GM19043 (cell line): Measurements from ENCODE around the gene HBD.

ENCODE experiments used
- ATAC-seq: cut with Tn5 transposase; IDR thresholded peaks from one replicate; pipeline ENCODE4 v1.9.1; 2021; ENCODE audit warnings: low read depth; ENCODE audit not compliant: unreplicated experiment

Gene HBD

DNA sequence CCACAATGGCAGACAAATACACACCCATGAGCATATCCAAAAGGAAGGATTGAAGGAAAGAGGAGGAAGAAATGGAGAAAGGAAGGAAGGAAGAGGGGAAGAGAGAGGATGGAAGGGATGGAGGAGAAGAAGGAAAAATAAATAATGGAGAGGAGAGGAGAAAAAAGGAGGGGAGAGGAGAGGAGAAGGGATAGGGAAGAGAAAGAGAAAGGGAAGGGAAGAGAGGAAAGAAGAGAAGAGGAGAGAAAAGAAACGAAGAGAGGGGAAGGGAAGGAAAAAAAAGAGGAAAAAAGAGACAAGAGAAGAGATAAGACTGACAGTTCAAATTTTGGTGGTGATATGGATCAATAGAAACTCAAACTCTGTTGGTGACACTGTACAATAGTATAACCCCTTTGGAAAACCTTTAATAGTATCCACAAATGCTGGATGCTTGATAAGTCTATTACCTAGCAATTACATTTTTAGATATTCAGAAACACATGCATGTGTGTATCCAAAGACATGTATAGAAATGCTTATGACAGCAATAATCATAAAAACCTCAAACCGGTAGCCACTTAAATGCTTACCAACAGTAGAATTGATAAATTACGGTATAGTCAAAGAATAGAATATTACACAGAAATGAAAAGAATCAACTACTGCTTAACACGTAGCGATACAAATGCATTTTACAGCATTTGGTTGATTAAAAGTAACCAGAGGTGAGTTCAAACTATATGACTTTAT is 1.2 kb upstream of the HBD start:
- no peak for ATAC-seq

DNA sequence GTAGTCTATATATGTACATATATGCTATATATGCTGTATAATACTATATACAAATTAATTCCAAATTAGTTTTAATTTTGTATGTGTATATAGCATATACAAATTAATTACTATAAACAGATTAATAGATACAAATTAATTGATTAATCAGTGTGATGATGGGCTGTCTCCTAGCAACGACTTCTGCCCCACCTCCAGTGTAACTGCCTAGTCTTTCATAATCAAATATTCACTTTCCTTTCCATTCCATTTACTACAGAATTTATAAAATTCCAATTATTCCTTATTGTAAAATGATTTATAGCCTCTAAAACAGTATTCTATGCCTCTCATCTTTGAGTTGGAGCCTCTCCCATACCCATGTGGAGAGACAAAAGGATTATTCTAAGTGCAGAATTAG is 976 bp downstream of the HBD start:
- ATAC-seq = no peak

DNA sequence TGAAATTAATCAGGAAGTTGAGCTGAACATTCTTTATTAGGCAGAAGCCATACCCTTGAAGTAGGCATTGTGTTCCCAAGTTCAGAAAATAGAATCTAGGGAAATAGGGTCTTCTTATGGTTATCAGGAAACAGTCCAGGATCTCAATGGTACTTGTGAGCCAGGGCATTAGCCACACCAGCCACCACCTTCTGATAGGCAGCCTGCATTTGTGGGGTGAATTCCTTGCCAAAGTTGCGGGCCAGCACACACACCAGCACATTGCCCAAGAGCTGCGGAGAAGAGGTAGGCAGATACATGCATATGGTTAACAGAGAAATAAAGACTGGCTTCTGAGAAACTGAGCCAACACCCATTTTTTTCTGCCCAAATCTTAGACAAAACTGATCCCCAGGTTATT is 1.5 kb downstream of the HBD start:
- no peak for ATAC-seq

DNA sequence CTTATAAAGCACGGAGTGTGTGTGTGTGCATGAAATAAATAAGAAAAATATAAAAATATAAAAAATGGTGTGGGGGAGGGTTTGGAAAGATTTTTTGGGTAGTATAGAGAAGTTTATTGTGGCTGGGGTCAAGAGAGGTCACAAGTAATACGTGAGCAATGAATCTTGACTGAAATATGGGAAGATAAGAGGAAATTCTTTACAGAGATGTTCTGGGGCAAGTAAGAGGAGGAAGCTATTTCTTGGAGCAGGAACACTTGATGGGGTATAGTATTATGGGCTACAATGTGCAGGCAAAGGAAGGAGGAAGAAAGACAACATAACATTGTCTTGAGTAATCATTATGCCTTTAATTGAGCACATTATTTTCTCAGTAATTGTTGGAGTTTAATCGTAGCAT is 2.1 kb downstream of the HBD start:
- no peak for ATAC-seq

DNA sequence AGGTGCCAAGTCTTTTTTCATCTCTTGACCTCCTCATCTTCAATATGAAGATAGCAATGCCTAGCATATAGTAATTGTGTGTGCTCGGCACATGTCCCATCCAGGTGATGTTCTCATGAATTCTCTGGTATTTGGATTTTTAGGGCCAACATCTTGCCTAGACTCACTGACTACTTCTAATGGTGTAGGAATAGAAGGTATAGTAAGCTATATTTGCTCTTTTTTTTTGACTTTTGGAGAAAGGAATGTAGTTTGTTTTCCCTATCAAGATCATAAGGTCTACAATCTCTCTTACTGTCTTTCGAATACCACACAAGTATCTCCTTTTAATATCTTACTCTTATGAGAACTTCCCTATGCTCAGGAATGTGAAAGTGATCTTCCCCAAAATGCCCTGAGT is 3.2 kb downstream of the HBD start:
- no peak for ATAC-seq

DNA sequence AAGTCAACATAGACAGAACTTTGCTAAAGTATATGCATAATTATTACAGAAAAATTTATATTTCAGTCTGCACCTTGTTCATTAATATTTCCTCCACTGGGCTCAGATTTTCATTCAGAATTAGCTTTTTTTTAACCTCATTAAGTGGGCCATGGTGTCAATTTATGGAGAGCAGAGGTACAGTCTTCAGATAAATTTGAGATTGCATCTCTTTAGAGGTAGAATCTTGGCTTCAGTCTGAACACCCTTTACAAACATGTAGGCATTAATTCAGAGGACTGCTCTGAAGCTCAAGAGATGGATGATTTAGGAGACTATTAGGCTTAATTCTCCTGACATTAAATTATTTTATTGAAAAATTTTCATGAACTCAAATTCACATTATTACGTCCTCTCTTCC is 4.0 kb downstream of the HBD start:
- ATAC-seq = no peak

DNA sequence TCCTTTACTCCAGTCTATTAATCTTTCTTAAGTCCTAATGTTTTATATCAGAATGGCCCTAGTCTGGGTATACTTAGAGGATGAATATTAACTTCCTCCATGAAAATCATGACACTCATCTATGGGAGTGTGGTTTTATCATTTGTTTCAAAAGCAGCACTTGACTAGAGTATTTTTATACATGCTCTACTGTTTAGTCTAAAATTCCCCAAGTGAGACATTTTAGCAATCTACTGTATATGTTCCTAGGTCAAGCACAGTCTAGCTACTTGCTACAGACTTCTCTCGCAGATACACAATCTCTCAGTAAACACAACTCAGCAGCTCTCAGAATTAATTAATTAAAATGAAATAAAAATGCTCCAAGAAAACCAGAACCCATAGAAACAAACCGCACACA is 4.5 kb downstream of the HBD start:
- no peak for ATAC-seq

DNA sequence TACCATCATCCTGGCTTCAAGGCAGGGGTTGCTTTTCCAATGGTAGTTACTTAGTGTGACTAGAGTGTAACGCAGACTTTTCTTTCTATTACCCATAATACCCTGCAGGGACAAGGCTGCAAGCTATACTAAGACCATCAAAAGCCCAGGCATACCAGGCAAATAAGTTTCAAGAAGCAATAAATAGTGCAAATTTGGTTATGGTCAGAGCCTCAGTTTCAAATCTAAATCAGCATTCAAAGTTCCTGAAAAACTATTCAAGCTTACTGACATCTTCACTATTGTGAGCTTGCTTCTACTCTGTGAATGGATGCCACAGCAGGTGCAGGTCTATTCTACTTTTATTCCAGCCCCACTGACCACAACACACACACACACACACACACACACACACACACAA is 4.9 kb downstream of the HBD start:
- no peak for ATAC-seq

DNA sequence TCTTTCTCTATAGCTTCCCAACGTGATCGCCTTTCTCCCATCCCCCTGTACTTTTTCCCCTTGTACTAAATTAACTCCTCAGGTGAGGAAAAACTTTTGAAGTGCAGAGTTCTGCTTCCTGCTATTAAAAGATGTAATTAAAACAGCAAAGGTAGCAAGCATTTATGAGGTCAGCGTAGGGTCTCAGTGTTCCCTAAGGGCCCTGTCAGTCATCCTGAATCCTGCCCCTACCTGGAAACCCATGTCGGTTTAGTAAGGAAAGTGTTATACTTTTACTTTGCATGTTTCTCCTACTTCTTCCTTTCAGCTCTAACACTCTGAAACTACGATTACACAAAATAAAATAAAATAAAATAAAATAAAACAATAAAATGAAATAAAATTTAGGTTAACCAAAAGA is 6.2 kb downstream of the HBD start:
- no peak for ATAC-seq

DNA sequence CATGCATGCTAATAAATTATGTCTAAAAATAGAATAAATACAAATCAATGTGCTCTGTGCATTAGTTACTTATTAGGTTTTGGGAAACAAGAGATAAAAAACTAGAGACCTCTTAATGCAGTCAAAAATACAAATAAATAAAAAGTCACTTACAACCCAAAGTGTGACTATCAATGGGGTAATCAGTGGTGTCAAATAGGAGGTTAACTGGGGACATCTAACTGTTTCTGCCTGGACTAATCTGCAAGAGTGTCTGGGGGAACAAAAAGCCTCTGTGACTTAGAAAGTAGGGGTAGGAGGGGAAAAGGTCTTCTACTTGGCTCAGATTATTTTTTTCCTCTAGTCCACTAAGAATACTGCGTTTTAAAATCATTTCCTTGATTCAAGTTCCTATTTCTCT is 6.6 kb downstream of the HBD start:
- ATAC-seq = no peak

DNA sequence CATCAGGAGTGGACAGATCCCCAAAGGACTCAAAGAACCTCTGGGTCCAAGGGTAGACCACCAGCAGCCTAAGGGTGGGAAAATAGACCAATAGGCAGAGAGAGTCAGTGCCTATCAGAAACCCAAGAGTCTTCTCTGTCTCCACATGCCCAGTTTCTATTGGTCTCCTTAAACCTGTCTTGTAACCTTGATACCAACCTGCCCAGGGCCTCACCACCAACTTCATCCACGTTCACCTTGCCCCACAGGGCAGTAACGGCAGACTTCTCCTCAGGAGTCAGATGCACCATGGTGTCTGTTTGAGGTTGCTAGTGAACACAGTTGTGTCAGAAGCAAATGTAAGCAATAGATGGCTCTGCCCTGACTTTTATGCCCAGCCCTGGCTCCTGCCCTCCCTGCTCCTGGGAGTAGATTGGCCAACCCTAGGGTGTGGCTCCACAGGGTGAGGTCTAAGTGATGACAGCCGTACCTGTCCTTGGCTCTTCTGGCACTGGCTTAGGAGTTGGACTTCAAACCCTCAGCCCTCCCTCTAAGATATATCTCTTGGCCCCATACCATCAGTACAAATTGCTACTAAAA is 7.5 kb downstream of the HBD start, which contains the start of gene HBB:
TSS of gene HBB (minus strand) at position 340 of the 579 bp plus-strand sequence. CDS start at position 290, 50 bp downstream.
- no peak for ATAC-seq

DNA sequence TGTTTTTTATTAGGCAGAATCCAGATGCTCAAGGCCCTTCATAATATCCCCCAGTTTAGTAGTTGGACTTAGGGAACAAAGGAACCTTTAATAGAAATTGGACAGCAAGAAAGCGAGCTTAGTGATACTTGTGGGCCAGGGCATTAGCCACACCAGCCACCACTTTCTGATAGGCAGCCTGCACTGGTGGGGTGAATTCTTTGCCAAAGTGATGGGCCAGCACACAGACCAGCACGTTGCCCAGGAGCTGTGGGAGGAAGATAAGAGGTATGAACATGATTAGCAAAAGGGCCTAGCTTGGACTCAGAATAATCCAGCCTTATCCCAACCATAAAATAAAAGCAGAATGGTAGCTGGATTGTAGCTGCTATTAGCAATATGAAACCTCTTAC is 8.8 kb downstream of the HBD start:
- no peak for ATAC-seq

DNA sequence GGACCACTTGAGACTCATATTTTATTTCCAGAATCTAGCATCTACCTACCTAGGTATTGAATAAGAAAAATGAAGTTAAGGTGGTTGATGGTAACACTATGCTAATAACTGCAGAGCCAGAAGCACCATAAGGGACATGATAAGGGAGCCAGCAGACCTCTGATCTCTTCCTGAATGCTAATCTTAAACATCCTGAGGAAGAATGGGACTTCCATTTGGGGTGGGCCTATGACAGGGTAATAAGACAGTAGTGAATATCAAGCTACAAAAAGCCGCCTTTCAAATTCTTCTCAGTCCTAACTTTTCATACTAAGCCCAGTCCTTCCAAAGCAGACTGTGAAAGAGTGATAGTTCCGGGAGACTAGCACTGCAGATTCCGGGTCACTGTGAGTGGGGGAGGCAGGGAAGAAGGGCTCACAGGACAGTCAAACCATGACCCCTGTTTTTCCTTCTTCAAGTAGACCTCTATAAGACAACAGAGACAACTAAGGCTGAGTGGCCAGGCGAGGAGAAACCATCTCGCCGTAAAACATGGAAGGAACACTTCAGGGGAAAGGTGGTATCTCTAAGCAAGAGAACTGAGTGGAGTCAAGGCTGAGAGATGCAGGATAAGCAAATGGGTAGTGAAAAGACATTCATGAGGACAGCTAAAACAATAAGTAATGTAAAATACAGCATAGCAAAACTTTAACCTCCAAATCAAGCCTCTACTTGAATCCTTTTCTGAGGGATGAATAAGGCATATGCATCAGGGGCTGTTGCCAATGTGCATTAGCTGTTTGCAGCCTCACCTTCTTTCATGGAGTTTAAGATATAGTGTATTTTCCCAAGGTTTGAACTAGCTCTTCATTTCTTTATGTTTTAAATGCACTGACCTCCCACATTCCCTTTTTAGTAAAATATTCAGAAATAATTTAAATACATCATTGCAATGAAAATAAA is 9.5 kb downstream of the HBD start:
- ATAC-seq = no peak

DNA sequence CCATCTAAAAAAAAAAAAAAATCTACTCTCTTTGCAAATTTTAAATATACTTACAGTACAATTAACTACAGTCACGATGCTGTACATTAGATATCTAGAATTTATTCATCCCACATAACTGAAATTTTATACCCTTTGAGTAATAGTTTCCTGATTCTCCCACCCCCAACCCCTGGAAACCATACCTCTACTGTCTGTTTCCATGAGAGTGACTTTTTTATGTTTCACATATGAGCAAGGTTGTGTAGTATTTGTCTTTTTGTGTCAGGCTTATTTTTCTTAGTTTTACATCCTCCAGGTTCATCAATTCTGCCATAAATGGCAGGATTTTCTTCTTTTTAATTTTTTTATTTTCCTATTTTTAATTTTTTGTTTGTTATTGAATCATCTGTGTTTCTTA is 10.6 kb downstream of the HBD start:
- ATAC-seq = no peak

DNA sequence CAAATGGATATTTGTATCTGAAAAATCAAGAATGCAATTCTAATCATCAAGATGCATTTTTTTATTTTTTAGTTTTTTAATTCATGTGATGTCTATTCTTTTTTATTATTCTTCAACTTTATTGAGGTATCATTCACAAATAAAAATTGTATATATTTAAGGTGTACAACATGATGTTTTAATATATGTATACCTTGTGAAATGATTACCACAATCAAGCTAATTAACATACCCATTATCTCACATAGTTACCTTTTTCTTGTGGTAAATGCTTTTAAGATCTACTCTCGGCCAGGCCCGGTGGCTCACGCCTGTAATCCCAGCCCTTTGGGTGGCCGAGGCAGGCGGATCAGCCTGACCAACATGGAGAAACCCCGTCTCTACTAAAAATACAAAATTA is 11.1 kb downstream of the HBD start:
- no peak for ATAC-seq

DNA sequence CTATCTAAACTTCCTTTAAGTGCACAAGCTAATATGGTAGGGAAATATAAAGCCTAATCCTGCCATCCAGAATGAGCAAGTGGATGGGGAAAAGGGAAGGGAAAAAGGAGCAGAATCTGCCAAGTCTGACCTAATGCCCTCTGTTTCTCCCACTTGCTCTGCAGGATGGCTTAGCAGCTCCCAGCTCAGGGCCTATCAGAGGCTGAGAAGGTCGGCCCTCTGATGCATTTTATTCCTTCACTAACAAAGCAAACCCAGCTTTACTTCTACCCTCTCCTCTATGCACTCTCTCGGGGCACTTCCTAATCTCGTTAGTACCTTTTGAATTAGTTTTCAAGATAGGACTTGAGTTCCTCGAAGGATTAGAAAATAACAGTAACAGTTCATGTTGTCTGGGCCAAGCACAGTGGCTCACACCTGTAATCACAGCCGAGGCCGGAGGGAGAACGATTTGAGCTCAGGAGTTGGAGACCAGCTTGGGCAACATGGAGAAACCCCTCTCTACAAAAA is 23.9 kb downstream of the HBD start:
- ATAC-seq = no peak

DNA sequence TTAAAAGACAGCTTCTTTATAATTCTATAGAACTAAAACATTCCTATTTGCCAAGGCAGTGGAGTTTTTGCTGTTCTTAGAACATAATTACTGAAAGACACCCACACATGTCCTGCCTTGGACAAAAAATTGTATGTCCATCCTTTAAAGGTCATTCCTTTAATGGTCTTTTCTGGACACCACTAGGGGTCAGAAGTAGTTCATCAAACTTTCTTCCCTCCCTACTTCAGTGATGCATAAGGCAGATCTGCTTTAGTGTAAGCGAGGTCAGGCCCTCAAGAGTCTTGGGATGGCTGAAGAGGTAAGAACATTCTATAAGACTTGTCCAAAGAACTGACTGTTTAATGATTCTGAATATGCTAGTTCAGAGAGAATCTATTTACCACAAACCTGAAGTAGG is 29.5 kb downstream of the HBD start:
- ATAC-seq = peak; percentile 84

DNA sequence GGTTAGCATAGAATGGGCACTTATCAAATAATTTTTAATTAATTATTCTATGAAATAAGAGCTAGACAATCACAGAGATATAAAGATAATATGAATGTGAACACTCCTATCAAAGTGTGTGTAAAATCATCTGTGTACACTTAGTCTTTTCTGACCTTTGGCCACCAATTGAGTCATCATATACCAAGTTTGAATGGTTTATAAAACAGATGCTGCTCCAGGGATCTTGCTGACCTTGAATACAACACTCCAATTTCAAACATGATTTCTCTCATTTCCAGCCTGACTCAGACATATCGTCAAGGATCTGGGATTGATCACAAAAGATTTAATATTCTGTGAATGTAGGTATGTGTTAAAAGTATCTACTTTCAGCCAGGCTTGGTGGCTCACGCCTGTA is 30.9 kb downstream of the HBD start:
- no peak for ATAC-seq

DNA sequence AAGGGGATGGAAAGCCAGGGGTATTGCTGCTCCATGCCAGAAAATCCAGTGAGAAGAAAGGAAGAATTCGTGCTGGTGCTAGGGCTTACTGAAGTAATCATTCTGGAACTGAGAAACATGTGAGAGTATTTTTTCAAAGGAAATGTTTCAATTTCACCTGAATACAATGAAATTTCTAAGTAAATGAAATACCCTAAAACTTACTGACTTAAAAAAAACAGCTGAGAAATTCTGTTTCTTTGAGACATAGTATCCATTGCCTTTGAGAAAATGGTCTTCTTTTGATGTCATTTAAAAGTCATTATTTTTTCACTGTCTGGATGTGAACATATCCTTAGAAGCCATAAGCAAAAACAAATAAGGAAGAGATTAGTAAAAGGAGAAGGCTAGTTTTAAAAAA is 33.7 kb downstream of the HBD start, which contains the start of gene OR51V1:
TSS of gene OR51V1 (minus strand) at position 101 of the 400 bp plus-strand sequence. CDS start at position 101, 0 bp downstream.
- ATAC-seq = no peak

DNA sequence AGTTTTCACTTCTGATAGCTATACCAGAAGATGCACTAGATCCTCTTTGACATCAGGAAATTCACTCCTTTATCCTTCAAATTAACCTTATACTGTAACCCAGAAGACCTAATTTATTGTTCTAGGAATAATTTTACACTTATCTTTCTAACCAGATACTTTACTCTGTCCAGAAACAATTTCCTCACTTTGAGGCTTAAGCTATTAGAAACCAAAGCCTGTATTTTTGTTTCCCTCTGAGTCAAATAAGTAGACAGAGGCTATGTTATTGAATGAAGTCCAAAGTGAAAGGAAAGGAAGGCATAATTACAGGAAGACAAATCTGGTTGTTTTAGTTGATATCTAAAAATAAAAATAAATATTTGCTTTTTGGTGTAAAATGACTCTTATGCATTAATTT is 36.0 kb downstream of the HBD start:
- no peak for ATAC-seq

DNA sequence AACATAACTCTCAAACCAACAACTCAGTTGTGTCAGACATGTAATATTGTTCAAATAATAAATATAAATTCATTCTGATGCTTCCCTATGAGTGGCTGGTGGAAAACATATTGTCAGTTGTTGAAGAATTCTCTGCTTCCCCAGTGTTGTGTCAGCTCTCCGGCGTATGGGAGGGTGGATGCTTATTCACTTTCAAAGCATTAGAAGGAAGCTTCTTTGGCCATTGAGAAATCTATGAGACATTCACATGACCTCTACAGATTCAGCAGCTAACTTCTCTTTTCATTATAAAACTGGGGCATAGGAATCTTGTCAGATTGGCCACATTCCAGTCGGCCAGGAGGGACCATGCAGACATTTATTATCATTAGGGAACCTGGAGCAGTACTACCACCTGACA is 36.7 kb downstream of the HBD start:
- no peak for ATAC-seq
